Measurements from ENCODE around the gene DNAJB8.

DNA sequence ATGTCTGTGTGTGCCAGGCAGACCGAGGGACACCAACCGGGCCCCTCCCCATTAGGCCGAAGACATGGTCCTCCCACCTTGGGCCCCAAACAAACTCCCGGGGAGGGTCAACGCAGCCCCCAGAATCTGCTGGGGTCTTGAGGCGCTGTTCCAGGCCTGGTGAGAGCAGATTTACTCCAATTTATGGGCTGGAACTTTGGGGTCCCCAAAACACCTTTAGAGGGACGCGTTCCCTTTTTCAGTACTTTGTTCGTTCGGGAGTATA is 23.9 kb upstream of the DNAJB8 start:
- TF ChIP-seq POLR2AphosphoS5 (IDR thresholded peaks at IDR 0.05) (no peak), CTCF (IDR thresholded peaks at IDR 0.05) (no peak)
